HL-60 (cell line): ENCODE results near the gene HPCAL4.

Source experiments
- GABPA ChIP-seq: IDR thresholded peaks from 2 replicates; pipeline ENCODE4 v1.6.1; 2012; ENCODE audit warnings: low read depth
- POLR2AphosphoS5 ChIP-seq: IDR thresholded peaks from 2 replicates; pipeline ENCODE4 v1.6.1; 2012; ENCODE audit warnings: low read depth
- TF ChIP-seq, protein P1 (sequence below): IDR thresholded peaks from one replicate; pipeline ENCODE4 v1.5.1; 2011; ENCODE audit warnings: low read length, control low read depth, inconsistent platforms; ENCODE audit not compliant: insufficient read depth
- TF ChIP-seq, protein P2 (sequence below): IDR thresholded peaks from 2 replicates; pipeline ENCODE4 v1.6.1; 2012; ENCODE audit warnings: low read depth; ENCODE audit not compliant: insufficient replicate concordance

DNA sequence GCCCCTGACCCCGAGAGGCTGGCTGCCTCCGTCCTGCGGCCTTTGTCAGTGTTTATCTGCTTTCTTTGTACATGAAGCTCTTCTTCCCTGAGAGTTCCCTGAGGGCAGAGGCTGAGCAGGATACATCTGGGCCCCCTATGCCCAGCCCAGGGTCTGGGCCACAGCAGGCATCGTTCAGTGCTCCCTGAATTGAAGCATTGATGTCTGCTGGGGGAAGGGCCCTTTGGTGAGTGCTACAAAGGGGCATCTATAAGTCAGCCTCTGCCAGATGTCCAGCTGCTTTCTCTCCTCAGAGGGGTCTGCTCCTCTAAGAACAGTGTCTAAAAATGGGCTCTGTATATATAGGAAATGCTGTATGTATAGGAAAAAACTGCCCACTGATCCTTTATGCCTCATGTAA lies 53.9 kb downstream of the HPCAL4 start:
- TF ChIP-seq POLR2AphosphoS5 (no peak), GABPA (no peak)
- TF ChIP-seq, protein P1, sequence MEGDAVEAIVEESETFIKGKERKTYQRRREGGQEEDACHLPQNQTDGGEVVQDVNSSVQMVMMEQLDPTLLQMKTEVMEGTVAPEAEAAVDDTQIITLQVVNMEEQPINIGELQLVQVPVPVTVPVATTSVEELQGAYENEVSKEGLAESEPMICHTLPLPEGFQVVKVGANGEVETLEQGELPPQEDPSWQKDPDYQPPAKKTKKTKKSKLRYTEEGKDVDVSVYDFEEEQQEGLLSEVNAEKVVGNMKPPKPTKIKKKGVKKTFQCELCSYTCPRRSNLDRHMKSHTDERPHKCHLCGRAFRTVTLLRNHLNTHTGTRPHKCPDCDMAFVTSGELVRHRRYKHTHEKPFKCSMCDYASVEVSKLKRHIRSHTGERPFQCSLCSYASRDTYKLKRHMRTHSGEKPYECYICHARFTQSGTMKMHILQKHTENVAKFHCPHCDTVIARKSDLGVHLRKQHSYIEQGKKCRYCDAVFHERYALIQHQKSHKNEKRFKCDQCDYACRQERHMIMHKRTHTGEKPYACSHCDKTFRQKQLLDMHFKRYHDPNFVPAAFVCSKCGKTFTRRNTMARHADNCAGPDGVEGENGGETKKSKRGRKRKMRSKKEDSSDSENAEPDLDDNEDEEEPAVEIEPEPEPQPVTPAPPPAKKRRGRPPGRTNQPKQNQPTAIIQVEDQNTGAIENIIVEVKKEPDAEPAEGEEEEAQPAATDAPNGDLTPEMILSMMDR, result no peak
- TF ChIP-seq, protein P2, sequence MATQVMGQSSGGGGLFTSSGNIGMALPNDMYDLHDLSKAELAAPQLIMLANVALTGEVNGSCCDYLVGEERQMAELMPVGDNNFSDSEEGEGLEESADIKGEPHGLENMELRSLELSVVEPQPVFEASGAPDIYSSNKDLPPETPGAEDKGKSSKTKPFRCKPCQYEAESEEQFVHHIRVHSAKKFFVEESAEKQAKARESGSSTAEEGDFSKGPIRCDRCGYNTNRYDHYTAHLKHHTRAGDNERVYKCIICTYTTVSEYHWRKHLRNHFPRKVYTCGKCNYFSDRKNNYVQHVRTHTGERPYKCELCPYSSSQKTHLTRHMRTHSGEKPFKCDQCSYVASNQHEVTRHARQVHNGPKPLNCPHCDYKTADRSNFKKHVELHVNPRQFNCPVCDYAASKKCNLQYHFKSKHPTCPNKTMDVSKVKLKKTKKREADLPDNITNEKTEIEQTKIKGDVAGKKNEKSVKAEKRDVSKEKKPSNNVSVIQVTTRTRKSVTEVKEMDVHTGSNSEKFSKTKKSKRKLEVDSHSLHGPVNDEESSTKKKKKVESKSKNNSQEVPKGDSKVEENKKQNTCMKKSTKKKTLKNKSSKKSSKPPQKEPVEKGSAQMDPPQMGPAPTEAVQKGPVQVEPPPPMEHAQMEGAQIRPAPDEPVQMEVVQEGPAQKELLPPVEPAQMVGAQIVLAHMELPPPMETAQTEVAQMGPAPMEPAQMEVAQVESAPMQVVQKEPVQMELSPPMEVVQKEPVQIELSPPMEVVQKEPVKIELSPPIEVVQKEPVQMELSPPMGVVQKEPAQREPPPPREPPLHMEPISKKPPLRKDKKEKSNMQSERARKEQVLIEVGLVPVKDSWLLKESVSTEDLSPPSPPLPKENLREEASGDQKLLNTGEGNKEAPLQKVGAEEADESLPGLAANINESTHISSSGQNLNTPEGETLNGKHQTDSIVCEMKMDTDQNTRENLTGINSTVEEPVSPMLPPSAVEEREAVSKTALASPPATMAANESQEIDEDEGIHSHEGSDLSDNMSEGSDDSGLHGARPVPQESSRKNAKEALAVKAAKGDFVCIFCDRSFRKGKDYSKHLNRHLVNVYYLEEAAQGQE, result no peak
